ENCODE results near the gene PKP1. TPM values are rescaled to one million over a fixed set of nuclear protein-coding genes. Genes with fewer than 3 reads are reported as not detected.

The PKP1 gene
- total RNA-seq, 1 donor from 2014 or later = 8.2 TPM

DNA sequence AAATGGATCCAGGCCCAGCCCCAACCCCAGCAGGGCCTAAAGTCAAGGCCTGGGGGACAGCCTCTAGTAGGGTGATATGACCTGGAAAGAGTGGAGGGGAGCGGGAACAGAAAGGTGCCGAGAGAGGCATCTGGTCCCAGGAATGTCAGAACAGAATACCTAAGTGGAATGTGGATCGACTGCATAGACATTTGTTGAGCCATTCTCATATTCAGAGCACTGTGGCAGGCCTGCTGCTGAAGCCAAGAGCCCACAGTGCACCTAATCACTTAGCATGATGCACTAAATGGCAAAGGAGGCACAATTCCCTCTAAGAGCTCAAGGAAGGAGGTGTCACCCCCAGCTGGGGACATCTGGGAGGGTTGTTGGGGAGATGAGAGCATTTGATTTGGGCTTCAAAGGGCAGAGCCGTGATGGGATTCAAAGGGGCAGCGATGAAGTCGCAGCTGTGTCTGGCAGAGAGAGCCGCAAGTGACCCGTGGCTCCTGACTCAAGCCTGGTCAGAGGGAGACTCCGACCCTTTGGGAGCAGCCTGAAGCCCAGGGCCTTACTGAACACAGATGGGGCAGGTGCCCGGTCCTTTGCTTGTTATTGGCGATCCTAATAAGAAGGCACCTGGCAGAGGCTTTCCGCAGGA is 8.6 kb upstream of the PKP1 start:
- DNase-seq (ENCODE audit: low spot score) (no peak), ATAC-seq (no peak)
- intact Hi-C loops (cut with DNase I) = no loop called here

DNA sequence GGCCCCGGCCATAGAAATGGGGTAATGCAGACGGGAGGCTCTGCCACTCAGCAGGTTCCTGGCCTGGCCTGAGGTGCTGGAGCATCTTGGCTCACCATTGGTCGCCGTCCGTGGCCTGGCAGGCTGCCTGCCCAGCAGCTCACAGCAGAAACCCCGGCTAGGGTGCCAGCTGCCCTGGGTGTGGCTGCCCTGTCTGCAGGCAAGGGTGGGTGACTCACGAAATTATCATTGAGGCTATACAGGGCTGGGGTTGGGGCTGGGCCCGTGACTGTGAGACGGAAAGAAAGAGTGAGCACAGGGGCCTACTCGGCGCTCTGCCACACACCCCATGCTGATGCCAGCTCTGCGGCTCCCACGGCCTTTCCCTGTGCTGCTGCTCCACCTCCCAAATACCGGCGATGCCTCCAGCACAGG is 8.0 kb upstream of the PKP1 start:
- intact Hi-C loops (cut with DNase I) = no loop called here
- ATAC-seq (no peak), DNase-seq (ENCODE audit: low spot score) (no peak)

DNA sequence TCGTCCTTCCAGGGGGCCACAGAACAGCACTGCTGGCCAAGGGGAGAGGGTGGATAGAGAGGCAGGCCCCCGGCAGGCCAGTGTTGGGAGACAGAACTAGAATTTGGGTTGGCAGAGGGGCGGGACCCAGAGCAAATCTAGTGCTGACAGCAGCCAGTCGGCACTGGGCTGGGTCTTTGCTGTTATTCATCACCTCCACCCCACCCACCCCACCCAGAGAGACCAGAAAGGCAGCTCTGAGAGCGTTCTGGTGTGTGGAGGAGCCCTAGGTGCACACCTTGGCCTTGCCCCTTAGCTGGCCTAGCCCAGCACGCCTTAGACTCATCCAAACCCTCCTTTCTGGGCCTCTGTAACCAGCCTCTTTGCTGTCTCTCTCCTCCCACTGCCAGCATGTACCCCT is 6.4 kb upstream of the PKP1 start:
- ATAC-seq (no peak), DNase-seq (ENCODE audit: low spot score) (no peak)
- intact Hi-C loops (cut with DNase I) = no loop called here

GRCh38 chr1:201277441-201277840 is 5.9 kb upstream of the PKP1 start:
- DNase-seq (ENCODE audit: low spot score) = no peak
- intact Hi-C loops (cut with DNase I) = no loop called here
- ATAC-seq = no peak

DNA sequence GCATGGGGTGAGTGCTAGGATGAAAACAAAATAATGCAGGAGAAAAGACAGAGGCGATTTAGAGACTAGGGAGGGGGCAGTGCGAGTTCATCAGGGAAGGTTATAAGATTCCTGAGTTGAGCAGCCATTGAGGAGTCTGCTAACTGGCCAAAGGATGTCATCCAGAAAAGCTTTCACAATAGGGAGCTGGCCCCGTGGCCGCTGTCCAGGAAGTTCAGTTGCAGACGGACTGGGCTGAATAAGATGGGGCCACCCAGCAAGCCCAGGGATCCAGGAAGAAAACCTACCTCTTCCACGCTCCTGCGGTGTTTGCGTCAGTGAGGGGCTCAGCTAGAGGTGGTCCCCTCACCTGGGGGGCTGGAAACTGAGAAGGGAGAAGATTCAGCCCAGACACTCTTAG is 4.0 kb upstream of the PKP1 start:
- DNase-seq (ENCODE audit: low spot score) (no peak), ATAC-seq (peak; percentile 53)
- intact Hi-C loops (cut with DNase I) = no loop called here

- no peak for DNase-seq (ENCODE audit: low spot score)
- intact Hi-C loops (cut with DNase I) = no loop called here
- ATAC-seq = no peak
Measured at GRCh38 chr1:201280884-201281283, 2.4 kb upstream of the PKP1 start.

GRCh38 chr1:201281573-201281972 is 1.7 kb upstream of the PKP1 start:
- DNase-seq (ENCODE audit: low spot score) = no peak
- intact Hi-C loops (cut with DNase I) = no loop called here

GRCh38 chr1:201282216-201282615 is 1.1 kb upstream of the PKP1 start:
- intact Hi-C loops (cut with DNase I) = no loop called here
- no peak for ATAC-seq
- DNase-seq (ENCODE audit: low spot score) = no peak

More at GRCh38 chr1:201281573-201281972, 1.7 kb upstream of the PKP1 start:
- no peak for ATAC-seq

- intact Hi-C loops (cut with DNase I) = no loop called here
- ATAC-seq (no peak), DNase-seq (ENCODE audit: low spot score) (no peak)
Measured at GRCh38 chr1:201283836-201284553, 689 bp downstream of the PKP1 start.

- intact Hi-C loops (cut with DNase I) = no loop called here
- ATAC-seq (no peak), DNase-seq (ENCODE audit: low spot score) (no peak)
Measured at GRCh38 chr1:201284636-201285035, 1.3 kb downstream of the PKP1 start.

DNA sequence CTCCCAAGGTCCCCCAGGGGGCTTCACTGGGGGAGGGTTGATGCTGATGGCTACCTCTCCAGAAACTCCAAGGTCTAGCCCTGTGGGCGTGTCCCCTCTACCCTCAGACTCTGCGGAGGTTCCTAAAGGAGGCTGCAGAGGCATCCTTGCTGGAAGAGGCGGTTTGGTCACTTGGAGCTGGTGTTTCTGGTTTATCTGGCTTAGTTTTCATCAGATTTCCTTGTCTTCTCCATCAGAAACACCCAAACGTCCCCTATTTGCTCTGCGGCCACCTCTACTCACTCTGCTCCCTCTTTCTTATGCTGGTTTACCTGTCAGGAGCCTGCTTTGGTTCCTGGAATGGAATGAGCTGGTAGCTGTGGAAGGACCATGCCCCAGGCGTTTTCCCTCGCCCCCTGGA is 2.5 kb downstream of the PKP1 start:
- intact Hi-C loops (cut with DNase I) = no loop called here
- ATAC-seq = no peak
- no peak for DNase-seq (ENCODE audit: low spot score)

GRCh38 chr1:201286445-201286844 is 3.1 kb downstream of the PKP1 start:
- intact Hi-C loops (cut with DNase I) = no loop called here
- ATAC-seq (no peak), DNase-seq (ENCODE audit: low spot score) (no peak)

DNA sequence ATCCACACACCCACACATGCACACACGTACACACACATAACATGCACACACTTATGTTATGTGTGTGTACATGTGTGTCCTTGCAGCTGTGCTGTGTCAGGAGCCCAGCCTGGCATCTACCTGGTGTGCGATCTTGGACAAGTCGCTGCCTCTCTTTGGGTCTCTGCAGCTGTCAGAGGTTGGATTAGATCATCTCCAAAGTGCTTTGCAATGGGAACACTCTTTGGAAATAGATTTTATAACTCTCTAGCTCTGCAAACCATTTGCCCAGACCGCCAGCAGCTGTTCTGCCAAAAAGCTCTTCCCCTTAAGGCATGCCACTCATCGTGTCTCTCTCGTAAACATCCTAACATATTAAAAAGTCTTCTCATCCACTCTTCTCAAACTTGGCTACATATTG is 4.7 kb downstream of the PKP1 start:
- ATAC-seq (no peak), DNase-seq (ENCODE audit: low spot score) (no peak)
- intact Hi-C loops (cut with DNase I) = no loop called here

- ATAC-seq (no peak), DNase-seq (ENCODE audit: low spot score) (no peak)
- intact Hi-C loops (cut with DNase I) = no loop called here
Measured at GRCh38 chr1:201288765-201289164, 5.5 kb downstream of the PKP1 start.

DNA sequence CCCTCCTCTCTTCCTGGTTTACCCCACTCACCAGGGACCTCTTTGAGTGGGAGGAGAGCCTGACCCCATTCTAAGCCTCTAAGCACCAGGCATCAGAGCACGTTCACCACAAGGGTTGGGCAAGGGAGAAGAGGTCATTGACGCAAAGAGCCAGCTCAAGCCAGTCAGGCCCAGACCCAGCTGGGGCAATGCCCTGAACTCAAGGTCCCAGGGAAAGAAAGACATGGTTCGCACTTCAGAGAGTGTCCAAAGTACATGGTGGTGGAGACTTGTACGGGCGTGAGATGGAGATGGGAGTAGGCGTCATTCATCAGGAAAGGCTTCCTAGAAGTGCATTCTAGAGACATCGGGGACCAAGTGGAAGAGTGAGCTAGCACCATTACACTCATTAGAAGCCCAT is 7.2 kb downstream of the PKP1 start:
- no peak for DNase-seq (ENCODE audit: low spot score)
- intact Hi-C loops (cut with DNase I) = no loop called here
- ATAC-seq = no peak

DNA sequence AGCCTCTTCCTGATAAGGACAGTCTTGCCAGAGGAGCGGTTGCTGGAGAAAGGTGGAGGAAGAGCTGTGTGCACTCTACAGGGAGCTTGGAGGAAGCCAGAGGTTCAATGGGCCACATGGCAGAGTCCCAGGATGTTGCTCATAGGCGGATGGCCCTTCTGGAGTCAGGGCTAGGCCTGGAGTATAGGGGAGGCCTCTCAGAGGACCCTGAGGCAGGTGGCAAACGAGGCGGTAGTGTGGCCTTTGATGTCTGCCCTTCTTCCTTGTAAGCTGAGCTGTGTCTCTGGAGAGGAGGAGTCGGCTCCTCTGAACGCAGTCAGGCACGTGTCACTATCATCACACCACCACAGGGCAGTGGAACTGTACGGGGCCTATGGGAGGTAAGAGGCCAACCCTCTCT is 8.6 kb downstream of the PKP1 start:
- DNase-seq (ENCODE audit: low spot score) (no peak), ATAC-seq (no peak)
- intact Hi-C loops (cut with DNase I) = no loop called here

- intact Hi-C loops (cut with DNase I) = no loop called here
- DNase-seq (ENCODE audit: low spot score) = no peak
- no peak for ATAC-seq
Measured at GRCh38 chr1:201294876-201295275, 11.6 kb downstream of the PKP1 start.

DNA sequence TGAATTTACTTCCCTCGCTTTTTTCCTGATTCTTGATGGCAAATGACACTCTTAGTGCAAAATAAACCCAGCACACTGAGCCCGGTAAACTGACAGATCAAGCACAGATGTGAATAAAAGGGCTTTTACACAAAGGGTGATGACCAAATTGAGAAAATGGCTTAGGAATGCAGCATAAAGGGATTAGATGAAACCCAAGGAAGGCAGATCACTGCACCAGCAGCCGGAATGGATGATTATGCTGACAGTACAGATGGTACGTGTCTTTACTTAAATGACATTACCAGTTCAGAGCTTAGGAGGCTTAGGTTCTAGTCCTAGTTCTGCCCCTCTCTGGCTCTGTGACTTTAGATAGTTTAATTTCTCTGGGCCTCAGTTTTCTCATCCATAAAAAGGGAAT is 12.0 kb downstream of the PKP1 start:
- DNase-seq (ENCODE audit: low spot score) = no peak
- intact Hi-C loops (cut with DNase I) = no loop called here
- ATAC-seq = no peak

GRCh38 chr1:201295861-201296260 is 12.6 kb downstream of the PKP1 start:
- ATAC-seq = no peak
- DNase-seq (ENCODE audit: low spot score) = no peak
- intact Hi-C loops (cut with DNase I) = no loop called here

GRCh38 chr1:201296352-201296751 is 13.0 kb downstream of the PKP1 start:
- DNase-seq (ENCODE audit: low spot score) (no peak), ATAC-seq (no peak)
- intact Hi-C loops (cut with DNase I) = no loop called here
